Hepatocyte (in vitro differentiated cells): Measurements from ENCODE around the gene ZDHHC7. TPM values are rescaled to one million over a fixed set of nuclear protein-coding genes. Genes with fewer than 3 reads are reported as not detected.

Source experiments
- DNase-seq: peaks from one replicate; pipeline ENCODE4 v3.0.0-alpha.2; 2016; ENCODE audit warnings: low spot score
- H2AFZ ChIP-seq: fragments of 200-600 bp; sonication (generic); 2 replicates; pipeline ENCODE4 v1.6.0; 2016; ENCODE audit warnings: antibody characterized with exemption, mild to moderate bottlenecking
- H3K27ac ChIP-seq: fragments of 200-600 bp; sonication (generic); 2 replicates; pipeline ENCODE4 v1.5.1; 2016; ENCODE audit warnings: mild to moderate bottlenecking
- H3K27me3 ChIP-seq: fragments of 200-600 bp; sonication (generic); 2 replicates; pipeline ENCODE4 v1.6.1; 2016
- H3K36me3 ChIP-seq: fragments of 200-600 bp; sonication (generic); replicated peaks from 2 replicates; pipeline ENCODE4 v1.5.1; 2016; ENCODE audit warnings: low read depth; ENCODE audit not compliant: insufficient read depth
- H3K4me1 ChIP-seq: fragments of 200-600 bp; sonication (generic); 2 replicates; pipeline ENCODE4 v1.5.1; 2016; ENCODE audit warnings: mild to moderate bottlenecking, moderate library complexity; ENCODE audit not compliant: insufficient read depth
- H3K4me2 ChIP-seq: fragments of 200-600 bp; sonication (generic); 2 replicates; pipeline ENCODE4 v1.6.0; 2016
- H3K4me3 ChIP-seq: fragments of 200-600 bp; sonication (generic); 2 replicates; pipeline ENCODE4 v1.5.1; 2016; ENCODE audit warnings: mild to moderate bottlenecking
- H3K79me2 ChIP-seq: fragments of 200-600 bp; sonication (generic); 2 replicates; pipeline ENCODE4 v1.6.0; 2017; ENCODE audit warnings: mild to moderate bottlenecking
- H3K9me2 ChIP-seq: fragments of 200-600 bp; sonication (generic); replicated peaks from 2 replicates; pipeline ENCODE4 v1.6.0; 2017; ENCODE audit warnings: mild to moderate bottlenecking; ENCODE audit not compliant: insufficient read depth
- H3K9me3 ChIP-seq: fragments of 200-600 bp; sonication (generic); 2 replicates; pipeline ENCODE4 v1.5.1; 2016; ENCODE audit warnings: low read depth, mild to moderate bottlenecking
- H4K20me1 ChIP-seq: fragments of 200-600 bp; sonication (generic); 2 replicates; pipeline ENCODE4 v1.6.0; 2016; ENCODE audit warnings: mild to moderate bottlenecking; ENCODE audit not compliant: insufficient read depth, poor library complexity, severe bottlenecking
- CTCF ChIP-seq: fragments of 200-600 bp; sonication (generic); IDR thresholded peaks from 2 replicates; pipeline ENCODE4 v1.5.1; 2016; ENCODE audit warnings: antibody characterized with exemption, mild to moderate bottlenecking; ENCODE audit not compliant: poor library complexity
- EZH2 ChIP-seq: fragments of 200-600 bp; sonication (generic); IDR thresholded peaks from 2 replicates; pipeline ENCODE4 v1.6.1; 2016; ENCODE audit warnings: antibody characterized with exemption, mild to moderate bottlenecking, borderline replicate concordance
- EZH2phosphoT487 ChIP-seq: fragments of 200-600 bp; sonication (generic); IDR thresholded peaks from one replicate; pipeline ENCODE4 v1.6.1; 2018; ENCODE audit warnings: antibody characterized with exemption, mild to moderate bottlenecking, low read depth, moderate library complexity; ENCODE audit not compliant: unreplicated experiment, severe bottlenecking
- WGBS: methylation state at CpG from one replicate; pipeline ENCODE4 v1.1.6; 2016; ENCODE audit warnings: low lambda C conversion rate; ENCODE audit errors: missing lambda C conversion rate; 5-methylcytosine and 5-hydroxymethylcytosine counted together
- polyA plus RNA-seq: library from polyadenylated mRNA; unstranded; fragments of >200 nt; fragmentation: Nextera tagmentation; extraction: Ambion mirVana; gene quantifications from 2 replicates; pipeline ENCODE4 v1.2.1, GENCODE V29; 2016
- total RNA-seq: library from RNA; depleted of rRNA; stranded (reverse); fragments of >200 nt; gene quantifications from 2 replicates; pipeline ENCODE4 v1.2.3, GENCODE V29; 2014

The ZDHHC7 gene
- total and polyA plus RNA-seq, 2 experiments from 2014 or later, result 51.4 to 65.2 TPM

- no peaks in the 10 kb centered on the region for H3K36me3 ChIP-seq
- DNase-seq, result no peak
Measured at GRCh38 chr16:85047867-85048455, 36.6 kb upstream of the ZDHHC7 start.

GRCh38 chr16:85046931-85047866 lies 35.9 kb upstream of the ZDHHC7 start:
- Histone ChIP-seq H3K4me3 (no peak overlapping the region), H4K20me1 (no peaks in the 10 kb centered on the region), H2AFZ (no peak overlapping the region), H3K9me3 (no peaks in the 10 kb centered on the region), H3K4me1 (peaks cover 31% of the 10 kb centered on the region), H3K27me3 (no peaks in the 10 kb centered on the region), H3K36me3 (no peaks in the 10 kb centered on the region), H3K27ac (peak overlapping the region; percentile 88), H3K79me2 (peaks cover 9% of the 10 kb centered on the region), H3K4me2 (peak overlapping the region; percentile 66), H3K9me2 (no peaks in the 10 kb centered on the region)
- DNase-seq, result peak; percentile 82
- TF ChIP-seq EZH2phosphoT487 (no peak), CTCF (no peak), EZH2 (no peak)
- WGBS, result 42% methylated on average over 20 of the region's 20 CpGs

More at GRCh38 chr16:85047867-85048455, 36.6 kb upstream of the ZDHHC7 start:
- WGBS, result 85% methylated on average over 11 of the region's 11 CpGs
- H3K27me3 ChIP-seq, result no peaks in the 10 kb centered on the region
- no peak for TF ChIP-seq EZH2
- no peak for TF ChIP-seq CTCF
- TF ChIP-seq EZH2phosphoT487, result no peak
- H4K20me1 ChIP-seq, result no peaks in the 10 kb centered on the region
- H3K4me1 ChIP-seq, result peaks cover 31% of the 10 kb centered on the region
- no peak overlapping the region for H2AFZ ChIP-seq
- no peaks in the 10 kb centered on the region for H3K9me3 ChIP-seq
- no peaks in the 10 kb centered on the region for H3K9me2 ChIP-seq
- peak overlapping the region; percentile 88 for H3K27ac ChIP-seq
- no peak overlapping the region for H3K4me3 ChIP-seq
- H3K4me2 ChIP-seq, result peak overlapping the region; percentile 66
- peaks cover 12% of the 10 kb centered on the region for H3K79me2 ChIP-seq

- peak overlapping the region; percentile 88 for H3K27ac ChIP-seq
- no peaks in the 10 kb centered on the region for H3K9me2 ChIP-seq
- 88% methylated on average over 8 of the region's 8 CpGs for WGBS
- peak overlapping the region; percentile 66 for H3K4me2 ChIP-seq
- H3K4me3 ChIP-seq, result no peak overlapping the region
- no peaks in the 10 kb centered on the region for H4K20me1 ChIP-seq
- H3K79me2 ChIP-seq, result peaks cover 9% of the 10 kb centered on the region
- H3K36me3 ChIP-seq, result no peaks in the 10 kb centered on the region
- no peak overlapping the region for H2AFZ ChIP-seq
- peaks cover 29% of the 10 kb centered on the region for H3K4me1 ChIP-seq
- no peaks in the 10 kb centered on the region for H3K27me3 ChIP-seq
- TF ChIP-seq EZH2phosphoT487, result no peak
- no peak for TF ChIP-seq CTCF
- TF ChIP-seq EZH2, result no peak
- no peak for DNase-seq
- H3K9me3 ChIP-seq, result no peaks in the 10 kb centered on the region
Measured at GRCh38 chr16:85046472-85046916, 35.2 kb upstream of the ZDHHC7 start.
